ENCODE data around the gene PDLIM5.

Gene PDLIM5

DNA sequence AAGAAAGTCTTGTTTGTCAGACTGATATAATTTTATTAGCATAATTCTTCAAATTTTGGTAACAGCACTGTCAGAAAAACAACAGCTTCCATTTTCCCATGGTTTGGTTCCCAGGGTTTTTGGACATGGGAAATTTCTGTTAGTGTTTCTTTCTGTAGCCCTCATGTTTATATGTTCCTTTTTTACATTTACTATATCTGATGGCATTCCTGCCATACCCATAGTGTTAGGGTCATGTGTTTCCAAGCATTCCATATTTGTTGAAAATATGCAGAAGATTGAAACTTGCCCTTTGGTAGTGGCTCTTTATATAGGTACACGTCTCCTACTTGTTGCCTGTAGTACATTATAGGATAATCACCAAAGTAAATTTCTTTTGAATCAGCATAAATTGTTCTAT, 65.8 kb downstream of the PDLIM5 start:
- TF ChIP-seq JUND (IDR thresholded peaks at IDR 0.05; ENCODE audit: low read depth) = no peak
- peak in 1 of 2 experiments; percentile 9 for DNase-seq (ENCODE audit: low read depth in 1 of 2, low spot score in 1 of 2)
- in situ Hi-C loops (cut with HindIII; ENCODE audit: low pct_unique_long_range_greater_than_20kb, low sequenced_read_pairs) = no loop called here

DNA sequence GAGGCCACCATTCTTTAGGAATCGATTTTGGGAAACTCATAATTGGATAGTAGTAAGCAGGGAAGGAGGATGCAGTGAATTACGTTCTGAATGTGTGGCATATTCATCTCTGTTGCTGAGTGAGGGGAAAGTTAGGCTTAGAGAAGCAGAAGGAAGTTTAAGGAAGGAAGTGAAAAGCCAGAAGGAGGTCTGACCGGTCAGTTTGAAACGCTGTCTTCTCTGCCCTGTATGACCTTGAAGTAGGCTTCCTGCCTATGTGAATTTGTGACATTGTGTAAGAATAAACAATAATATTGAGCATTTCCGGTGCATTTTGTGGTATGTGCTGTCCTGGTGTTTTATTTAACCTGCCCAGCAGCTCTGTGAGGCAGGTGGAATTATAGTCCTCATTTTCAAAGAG, 67.3 kb downstream of the PDLIM5 start:
- TF ChIP-seq JUND (IDR thresholded peaks at IDR 0.05; ENCODE audit: low read depth) = no peak
- in situ Hi-C loops (cut with HindIII; ENCODE audit: low pct_unique_long_range_greater_than_20kb, low sequenced_read_pairs) = no loop called here
- DNase-seq (ENCODE audit: low read depth in 1 of 2, low spot score in 1 of 2) = no peak

DNA sequence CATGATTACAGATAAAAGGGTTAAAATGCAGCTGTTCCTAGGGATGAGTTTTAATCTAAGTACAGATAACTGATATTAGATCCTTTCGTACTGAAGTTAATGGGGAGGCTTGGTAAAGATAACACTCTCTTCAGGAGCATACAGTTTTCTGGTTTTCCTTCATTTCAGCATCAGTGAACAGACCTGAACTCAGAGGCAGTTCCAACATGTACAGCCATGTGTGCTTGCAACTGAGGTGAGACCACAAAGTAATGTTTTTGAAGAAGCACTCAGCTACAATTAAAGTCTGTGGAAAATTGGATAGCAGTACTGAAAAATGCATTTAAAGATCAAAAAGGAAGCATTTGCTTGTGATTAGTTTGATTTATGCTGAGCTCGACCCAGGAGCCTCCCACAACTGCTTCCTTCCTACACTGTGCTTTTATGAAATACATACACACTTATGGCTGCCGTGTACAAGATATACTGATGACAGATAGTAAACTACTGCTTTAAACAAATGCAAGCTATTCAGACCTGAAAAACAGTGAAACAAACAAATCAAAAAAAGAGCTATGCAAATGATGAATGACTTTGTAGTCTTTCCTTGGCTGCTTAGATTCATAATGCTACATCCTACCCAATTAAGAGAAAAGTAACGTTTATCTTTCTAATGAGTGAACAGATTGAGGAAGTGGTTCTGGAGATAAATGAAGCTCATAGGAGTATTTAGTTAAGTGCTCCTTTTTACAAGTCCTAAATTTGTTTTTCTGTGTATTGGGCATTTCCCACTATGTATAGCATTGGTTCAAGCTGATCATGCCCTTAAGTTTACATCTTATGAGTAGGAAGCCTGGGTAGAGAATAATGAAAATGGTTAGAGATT, 68.4 kb downstream of the PDLIM5 start:
- DNase-seq (ENCODE audit: low read depth in 1 of 2, low spot score in 1 of 2) = no peak
- in situ Hi-C loops (cut with HindIII; ENCODE audit: low pct_unique_long_range_greater_than_20kb, low sequenced_read_pairs) = no loop called here
- no peak for TF ChIP-seq JUND (IDR thresholded peaks at IDR 0.05; ENCODE audit: low read depth)

DNA sequence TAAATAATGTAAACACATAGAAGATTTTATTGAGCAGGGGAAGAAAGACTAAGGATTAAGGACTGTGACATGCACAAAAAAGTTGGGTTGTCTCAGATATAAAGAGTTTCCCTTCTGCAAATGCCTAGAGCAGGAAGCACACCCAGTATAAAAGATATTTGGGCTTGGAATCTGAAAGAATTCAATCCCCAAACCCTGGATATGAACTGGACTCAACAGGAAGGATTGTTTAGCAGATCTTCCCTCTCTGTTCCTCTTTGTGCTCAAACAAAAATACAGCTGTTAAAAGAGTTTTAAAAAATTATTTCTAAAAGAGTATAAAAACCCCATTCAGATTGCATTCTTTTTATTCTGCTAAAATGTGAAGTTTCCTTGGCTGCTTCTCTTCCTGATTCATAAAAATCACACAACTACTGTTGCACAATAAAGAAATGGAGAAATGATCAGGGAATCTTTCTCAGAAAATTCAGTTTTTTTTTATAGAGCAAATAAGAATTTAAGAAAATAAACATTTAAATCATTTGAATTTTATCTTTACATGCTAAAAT, 71.4 kb downstream of the PDLIM5 start:
- DNase-seq (ENCODE audit: low read depth in 1 of 2, low spot score in 1 of 2) = no peak
- TF ChIP-seq JUND (IDR thresholded peaks at IDR 0.05; ENCODE audit: low read depth) = no peak
- in situ Hi-C loops (cut with HindIII; ENCODE audit: low pct_unique_long_range_greater_than_20kb, low sequenced_read_pairs) = no loop called here

DNA sequence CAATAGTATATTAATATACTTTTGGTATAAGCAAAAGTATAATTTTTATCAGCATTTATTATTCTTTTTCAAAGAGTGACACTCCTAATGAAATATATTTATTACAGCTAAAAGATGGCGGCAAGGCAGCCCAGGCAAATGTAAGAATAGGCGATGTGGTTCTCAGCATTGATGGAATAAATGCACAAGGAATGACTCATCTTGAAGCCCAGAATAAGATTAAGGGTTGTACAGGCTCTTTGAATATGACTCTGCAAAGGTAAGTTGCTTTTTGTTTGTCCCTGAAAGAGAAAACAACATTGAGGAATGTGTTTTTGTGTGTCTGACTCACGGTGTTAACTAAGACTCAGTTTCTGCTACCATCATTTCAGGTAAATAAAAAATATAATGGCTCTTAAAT, 71.9 kb downstream of the PDLIM5 start:
- TF ChIP-seq JUND (IDR thresholded peaks at IDR 0.05; ENCODE audit: low read depth) = no peak
- DNase-seq (ENCODE audit: low read depth in 1 of 2, low spot score in 1 of 2) = no peak

DNA sequence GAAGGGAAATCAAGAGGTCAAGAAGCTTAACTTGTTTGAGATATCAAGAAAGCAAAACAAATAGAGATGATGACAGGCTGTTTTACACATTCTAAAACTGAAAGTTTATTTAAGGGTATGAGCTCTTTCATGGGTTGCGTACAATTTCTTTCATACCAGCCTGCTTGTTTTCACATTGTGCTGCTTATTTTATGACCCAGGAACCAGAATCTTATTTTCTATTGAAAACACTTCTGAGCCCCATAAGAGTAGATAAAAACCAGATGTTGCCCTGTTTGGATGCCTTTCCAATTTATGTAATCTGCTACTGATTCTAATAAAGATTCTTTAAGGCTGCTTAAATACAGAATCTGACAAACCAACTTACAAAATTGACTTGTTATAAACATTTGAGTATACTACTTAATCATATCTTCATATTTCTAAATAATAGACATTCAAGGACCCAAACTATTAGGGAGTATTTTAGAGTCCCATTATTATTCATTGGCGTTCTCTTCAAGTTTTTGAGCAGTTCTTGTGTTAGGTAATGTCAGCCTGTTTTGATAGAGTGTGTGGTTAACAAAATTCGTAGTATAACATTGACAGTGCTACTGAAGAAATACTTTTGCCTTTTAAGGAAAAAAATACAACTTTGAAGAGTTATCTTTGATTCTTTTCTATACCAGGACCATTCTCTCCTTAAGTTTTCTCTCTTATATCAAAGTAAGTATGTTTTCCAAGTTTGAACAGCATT, 74.4 kb downstream of the PDLIM5 start:
- no peak for TF ChIP-seq JUND (IDR thresholded peaks at IDR 0.05; ENCODE audit: low read depth)
- in situ Hi-C loops (cut with HindIII; ENCODE audit: low pct_unique_long_range_greater_than_20kb, low sequenced_read_pairs) = no loop called here
- DNase-seq (ENCODE audit: low read depth in 1 of 2, low spot score in 1 of 2) = no peak

More for the DNA sequence above, 71.9 kb downstream of the PDLIM5 start:
- in situ Hi-C loops (cut with HindIII; ENCODE audit: low pct_unique_long_range_greater_than_20kb, low sequenced_read_pairs) = no loop called here

DNA sequence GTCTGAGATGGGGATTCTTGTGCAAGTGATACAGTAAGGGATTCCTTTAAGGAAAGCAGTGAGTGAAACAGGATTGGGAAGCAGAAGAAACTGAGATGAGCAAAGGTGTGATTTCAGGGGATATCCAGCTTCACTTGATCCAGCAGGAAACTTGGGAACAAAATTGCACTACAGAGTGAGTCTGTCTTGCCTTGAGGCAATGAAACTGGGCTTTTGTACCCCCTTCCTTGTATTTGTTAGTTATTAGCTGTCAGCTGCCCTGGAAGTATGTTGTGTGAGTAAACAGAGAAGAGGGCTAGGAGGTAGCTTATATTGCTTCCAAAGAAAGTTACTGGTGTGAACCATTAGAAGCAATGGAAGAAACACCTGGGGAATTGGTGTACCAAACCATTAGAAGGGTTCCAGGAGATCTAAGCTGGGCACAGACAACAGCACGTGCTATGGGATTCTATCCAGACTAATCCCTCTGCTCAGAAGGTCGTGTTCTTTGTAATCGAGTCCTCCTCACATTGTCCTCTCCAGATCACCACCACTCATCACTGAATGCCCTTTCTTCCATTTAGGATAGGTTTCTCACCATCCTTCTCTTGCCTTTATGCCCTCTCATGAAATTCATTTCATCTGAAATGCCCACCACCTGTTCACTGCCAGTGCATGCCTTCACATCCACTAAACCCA, 76.0 kb downstream of the PDLIM5 start:
- TF ChIP-seq JUND (IDR thresholded peaks at IDR 0.05; ENCODE audit: low read depth) = no peak
- no peak for DNase-seq (ENCODE audit: low read depth in 1 of 2, low spot score in 1 of 2)
- in situ Hi-C loops (cut with HindIII; ENCODE audit: low pct_unique_long_range_greater_than_20kb, low sequenced_read_pairs) = no loop called here

DNA sequence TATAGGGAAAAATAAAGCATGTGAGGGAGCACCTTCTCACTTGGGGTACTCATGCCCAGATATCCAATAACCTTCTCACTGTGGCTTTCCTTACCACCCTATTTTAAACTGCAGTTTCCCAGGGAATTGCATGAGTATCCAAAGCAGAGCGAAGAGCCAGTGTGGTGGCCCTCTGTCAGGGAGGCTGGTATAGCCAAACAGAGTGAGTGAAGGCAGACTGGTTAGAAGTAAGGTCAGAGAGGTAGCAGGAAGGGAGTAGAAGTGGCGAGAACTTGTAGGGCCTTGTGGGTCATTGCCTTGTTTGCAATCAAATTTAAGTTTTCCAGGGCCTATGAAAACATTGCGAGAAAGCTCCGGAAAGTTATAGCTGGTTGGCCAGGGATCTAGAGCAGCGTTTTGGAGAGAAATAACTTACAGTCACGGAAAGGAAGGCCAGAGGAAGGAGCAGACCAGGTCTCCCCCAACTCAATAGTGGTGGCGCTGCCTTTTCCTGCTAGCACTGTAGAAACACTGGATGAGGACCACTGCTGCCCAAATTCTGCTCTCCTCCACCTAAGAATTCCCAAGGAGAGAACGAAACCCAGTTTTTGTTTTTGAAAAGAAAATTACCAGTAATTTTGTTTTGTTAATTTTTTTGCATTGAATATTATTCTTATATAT, 77.2 kb downstream of the PDLIM5 start:
- DNase-seq (ENCODE audit: low read depth in 1 of 2, low spot score in 1 of 2) = no peak
- TF ChIP-seq JUND (IDR thresholded peaks at IDR 0.05; ENCODE audit: low read depth) = no peak
- in situ Hi-C loops (cut with HindIII; ENCODE audit: low pct_unique_long_range_greater_than_20kb, low sequenced_read_pairs) = no loop called here

DNA sequence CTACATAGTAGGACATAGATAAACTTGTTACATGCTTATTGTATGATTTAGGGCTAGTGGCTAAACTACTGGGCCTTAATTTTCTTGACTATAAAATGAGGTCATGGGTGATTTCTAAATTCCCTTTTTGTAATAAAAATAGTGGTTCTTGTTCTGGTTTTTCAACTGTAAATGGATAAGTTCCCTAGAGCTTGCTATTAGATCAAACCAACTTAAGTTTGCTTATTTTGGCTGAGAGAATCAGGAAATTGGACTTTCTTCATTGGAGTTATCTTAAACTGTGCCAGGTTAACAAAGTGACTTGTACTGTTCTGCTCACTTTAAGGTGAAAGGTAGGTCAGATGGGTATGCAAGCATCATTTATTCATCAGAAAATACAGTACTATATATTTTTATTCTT, 78.3 kb downstream of the PDLIM5 start:
- in situ Hi-C loops (cut with HindIII; ENCODE audit: low pct_unique_long_range_greater_than_20kb, low sequenced_read_pairs) = no loop called here
- no peak for DNase-seq (ENCODE audit: low read depth in 1 of 2, low spot score in 1 of 2)
- TF ChIP-seq JUND (IDR thresholded peaks at IDR 0.05; ENCODE audit: low read depth) = no peak

DNA sequence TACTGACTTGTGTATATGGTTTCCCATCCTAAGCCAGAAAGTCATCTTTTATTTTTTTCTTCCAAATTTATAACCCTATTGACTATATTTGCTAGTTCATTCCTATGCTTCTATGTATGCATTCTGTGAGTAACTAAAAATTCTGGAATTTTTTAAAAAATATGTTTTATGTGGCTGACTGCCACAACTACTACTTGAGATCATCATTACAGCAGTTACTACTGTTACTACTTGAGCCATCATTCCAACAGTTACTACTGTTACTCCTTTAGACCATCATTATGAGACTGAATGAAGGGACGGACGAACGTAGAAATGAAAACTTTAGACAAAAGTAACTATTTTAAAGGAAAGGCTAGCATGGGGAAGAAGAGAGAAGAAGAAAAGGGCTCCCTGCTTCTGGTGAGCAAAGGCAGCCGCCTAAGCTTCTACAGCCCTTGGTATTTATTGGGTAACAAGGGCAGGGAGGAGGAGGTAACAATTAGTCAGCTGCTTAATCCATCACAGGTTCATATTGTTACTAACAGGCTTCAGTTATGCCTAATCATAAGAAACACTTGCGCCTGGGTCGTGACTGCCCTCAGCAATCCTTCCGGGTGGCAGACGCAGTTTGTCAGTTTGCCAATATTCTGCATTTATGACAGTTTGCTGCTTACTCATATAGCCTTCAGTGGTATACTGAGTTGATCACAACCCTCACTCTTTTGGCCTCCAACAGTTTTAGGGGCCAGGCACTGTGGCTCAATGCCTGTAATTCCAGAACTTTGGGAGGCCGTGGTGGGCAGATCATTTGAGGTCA, 80.4 kb downstream of the PDLIM5 start:
- no peak for DNase-seq (ENCODE audit: low read depth in 1 of 2, low spot score in 1 of 2)
- in situ Hi-C loops (cut with HindIII; ENCODE audit: low pct_unique_long_range_greater_than_20kb, low sequenced_read_pairs) = no loop called here
- TF ChIP-seq JUND (IDR thresholded peaks at IDR 0.05; ENCODE audit: low read depth) = no peak

DNA sequence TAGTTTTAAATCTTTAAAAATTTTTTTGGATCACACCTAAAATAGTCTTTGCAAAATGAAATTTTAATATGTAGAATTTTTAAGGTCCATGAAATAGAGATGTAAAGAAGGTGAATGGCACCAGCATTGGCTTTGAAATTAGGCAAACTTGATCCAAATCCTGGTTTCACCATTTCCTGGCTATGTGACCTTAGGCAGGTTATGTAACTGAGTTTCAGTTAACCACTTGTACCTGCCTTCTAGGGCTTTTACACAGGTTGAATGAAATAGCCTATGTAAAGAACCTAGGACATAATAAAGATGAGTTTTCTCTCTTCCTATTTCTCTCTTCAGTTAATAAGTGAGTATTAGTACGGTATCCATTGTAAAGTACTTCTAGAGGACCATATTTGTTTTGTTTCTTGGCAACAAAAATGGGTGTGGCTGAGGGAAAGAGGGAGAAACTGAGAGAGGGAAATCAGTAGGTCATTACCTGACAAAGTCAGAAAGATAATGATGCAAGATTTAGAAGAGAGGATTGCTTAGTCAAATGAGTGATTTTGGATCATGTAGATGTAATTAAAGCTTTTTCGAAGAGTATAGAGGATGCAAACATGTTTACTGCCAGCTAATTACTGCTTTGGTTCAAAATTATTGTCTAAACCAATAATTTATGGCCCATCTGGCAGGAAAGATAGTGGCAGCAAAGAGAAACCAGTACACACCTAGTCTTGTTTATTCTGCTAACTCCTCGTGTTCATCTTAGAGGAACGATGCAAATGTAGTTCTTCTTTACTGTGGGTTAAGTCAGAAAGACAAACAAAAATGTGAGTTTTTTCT, 81.9 kb downstream of the PDLIM5 start:
- TF ChIP-seq JUND (IDR thresholded peaks at IDR 0.05; ENCODE audit: low read depth) = no peak
- in situ Hi-C loops (cut with HindIII; ENCODE audit: low pct_unique_long_range_greater_than_20kb, low sequenced_read_pairs) = no loop called here
- DNase-seq (ENCODE audit: low read depth in 1 of 2, low spot score in 1 of 2) = no peak

Measured in T47D (cell line).